ENCODE data around the gene TMEM106A.
"Not testable (repeated sequence)": the region's sequence is repeated elsewhere in the genome, so short reads cannot be mapped to it uniquely, and the experiment has no call there.

TMEM106A gene

GRCh38 chr17:43232021-43232699, 20.5 kb downstream of the TMEM106A start:
- POLR2A ChIA-PET; H3K9me3 ChIP-seq (ENCODE audit: control extremely low read depth in 1 of 5, control insufficient read depth in 4 of 5, insufficient read depth in 2 of 5, low read depth in 1 of 5, low read length in 4 of 5); H3K36me3 ChIP-seq (ENCODE audit: control insufficient read depth in 4 of 4, insufficient read depth in 4 of 4, low read length in 3 of 4); H3K27ac ChIP-seq (ENCODE audit: insufficient read depth in 1 of 2, low read depth in 1 of 2, low read length in 2 of 2, poor library complexity in 1 of 2, severe bottlenecking in 2 of 2); H3K4me1 ChIP-seq (ENCODE audit: control extremely low read depth in 1 of 4, control insufficient read depth in 4 of 4, insufficient read depth in 4 of 4, low read length in 3 of 4); H3K27me3 ChIP-seq (replicated peaks in 2 of 5; ENCODE audit: control insufficient read depth in 4 of 5, insufficient read depth in 5 of 5, low read length in 4 of 5); CTCF ChIA-PET: not testable (repeated sequence)
- peak in 2 of 3 donors; percentile 7 to 9 for DNase-seq
- WGBS (ENCODE audit: insufficient coverage) = 78% methylated on average over 11 of the region's 24 CpGs
- peak overlapping the region in 3 of 7 experiments; percentile 20 to 43 (median 42) for H3K4me3 ChIP-seq (ENCODE audit: control insufficient read depth in 1 of 7, extremely low read depth in 1 of 7, insufficient read depth in 4 of 7, low read depth in 2 of 7, low read length in 6 of 7)

- CTCF ChIA-PET; H3K4me1 ChIP-seq (ENCODE audit: control extremely low read depth in 1 of 4, control insufficient read depth in 4 of 4, insufficient read depth in 4 of 4, low read length in 3 of 4); DNase-seq; H3K9me3 ChIP-seq (ENCODE audit: control extremely low read depth in 1 of 5, control insufficient read depth in 4 of 5, insufficient read depth in 2 of 5, low read depth in 1 of 5, low read length in 4 of 5); H3K4me3 ChIP-seq (ENCODE audit: control insufficient read depth in 1 of 7, extremely low read depth in 1 of 7, insufficient read depth in 4 of 7, low read depth in 2 of 7, low read length in 6 of 7); H3K27me3 ChIP-seq (replicated peaks in 2 of 5; ENCODE audit: control insufficient read depth in 4 of 5, insufficient read depth in 5 of 5, low read length in 4 of 5); POLR2A ChIA-PET; H3K36me3 ChIP-seq (ENCODE audit: control insufficient read depth in 4 of 4, insufficient read depth in 4 of 4, low read length in 3 of 4); H3K27ac ChIP-seq (ENCODE audit: insufficient read depth in 1 of 2, low read depth in 1 of 2, low read length in 2 of 2, poor library complexity in 1 of 2, severe bottlenecking in 2 of 2): not testable (repeated sequence)
- WGBS (ENCODE audit: insufficient coverage) = no CpG with 5 or more reads among the region's 15 CpGs
These were observed 21.6 kb downstream of the TMEM106A start for GRCh38 chr17:43233263-43233662.

- H3K36me3 ChIP-seq (ENCODE audit: control insufficient read depth in 4 of 4, insufficient read depth in 4 of 4, low read length in 3 of 4); H3K4me1 ChIP-seq (ENCODE audit: control extremely low read depth in 1 of 4, control insufficient read depth in 4 of 4, insufficient read depth in 4 of 4, low read length in 3 of 4); DNase-seq; H3K9me3 ChIP-seq (ENCODE audit: control extremely low read depth in 1 of 5, control insufficient read depth in 4 of 5, insufficient read depth in 2 of 5, low read depth in 1 of 5, low read length in 4 of 5); H3K27me3 ChIP-seq (replicated peaks in 2 of 5; ENCODE audit: control insufficient read depth in 4 of 5, insufficient read depth in 5 of 5, low read length in 4 of 5); POLR2A ChIA-PET; H3K4me3 ChIP-seq (ENCODE audit: control insufficient read depth in 1 of 7, extremely low read depth in 1 of 7, insufficient read depth in 4 of 7, low read depth in 2 of 7, low read length in 6 of 7); CTCF ChIA-PET; H3K27ac ChIP-seq (ENCODE audit: insufficient read depth in 1 of 2, low read depth in 1 of 2, low read length in 2 of 2, poor library complexity in 1 of 2, severe bottlenecking in 2 of 2): not testable (repeated sequence)
- WGBS (ENCODE audit: insufficient coverage) = no CpG with 5 or more reads among the region's 31 CpGs
These were observed 22.2 kb downstream of the TMEM106A start, which contains the start of gene RNU2-1 for GRCh38 chr17:43233877-43234276. RNU2-1 (minus strand) TSS chr17:43233977.

- DNase-seq; H3K27ac ChIP-seq (ENCODE audit: insufficient read depth in 1 of 2, low read depth in 1 of 2, low read length in 2 of 2, poor library complexity in 1 of 2, severe bottlenecking in 2 of 2); POLR2A ChIA-PET; H3K4me1 ChIP-seq (ENCODE audit: control extremely low read depth in 1 of 4, control insufficient read depth in 4 of 4, insufficient read depth in 4 of 4, low read length in 3 of 4); H3K4me3 ChIP-seq (ENCODE audit: control insufficient read depth in 1 of 7, extremely low read depth in 1 of 7, insufficient read depth in 4 of 7, low read depth in 2 of 7, low read length in 6 of 7); H3K27me3 ChIP-seq (replicated peaks in 2 of 5; ENCODE audit: control insufficient read depth in 4 of 5, insufficient read depth in 5 of 5, low read length in 4 of 5); CTCF ChIA-PET; H3K36me3 ChIP-seq (ENCODE audit: control insufficient read depth in 4 of 4, insufficient read depth in 4 of 4, low read length in 3 of 4); H3K9me3 ChIP-seq (ENCODE audit: control extremely low read depth in 1 of 5, control insufficient read depth in 4 of 5, insufficient read depth in 2 of 5, low read depth in 1 of 5, low read length in 4 of 5): not testable (repeated sequence)
- WGBS (ENCODE audit: insufficient coverage) = no CpG with 5 or more reads among the region's 26 CpGs
These were observed 27.9 kb downstream of the TMEM106A start for GRCh38 chr17:43239597-43239996.

- not testable (repeated sequence) for DNase-seq; H3K4me1 ChIP-seq (ENCODE audit: control extremely low read depth in 1 of 4, control insufficient read depth in 4 of 4, insufficient read depth in 4 of 4, low read length in 3 of 4); H3K9me3 ChIP-seq (ENCODE audit: control extremely low read depth in 1 of 5, control insufficient read depth in 4 of 5, insufficient read depth in 2 of 5, low read depth in 1 of 5, low read length in 4 of 5)
These were observed 29.1 kb downstream of the TMEM106A start for GRCh38 chr17:43240596-43241352.

GRCh38 chr17:43246456-43246855, 34.8 kb downstream of the TMEM106A start:
- POLR2A ChIA-PET; DNase-seq; H3K27me3 ChIP-seq (replicated peaks in 2 of 5; ENCODE audit: control insufficient read depth in 4 of 5, insufficient read depth in 5 of 5, low read length in 4 of 5); H3K4me1 ChIP-seq (ENCODE audit: control extremely low read depth in 1 of 4, control insufficient read depth in 4 of 4, insufficient read depth in 4 of 4, low read length in 3 of 4); H3K27ac ChIP-seq (ENCODE audit: insufficient read depth in 1 of 2, low read depth in 1 of 2, low read length in 2 of 2, poor library complexity in 1 of 2, severe bottlenecking in 2 of 2); CTCF ChIA-PET; H3K9me3 ChIP-seq (ENCODE audit: control extremely low read depth in 1 of 5, control insufficient read depth in 4 of 5, insufficient read depth in 2 of 5, low read depth in 1 of 5, low read length in 4 of 5); H3K36me3 ChIP-seq (ENCODE audit: control insufficient read depth in 4 of 4, insufficient read depth in 4 of 4, low read length in 3 of 4): not testable (repeated sequence)
- peak overlapping the region in 1 of 7 experiments; percentile 47 for H3K4me3 ChIP-seq (ENCODE audit: control insufficient read depth in 1 of 7, extremely low read depth in 1 of 7, insufficient read depth in 4 of 7, low read depth in 2 of 7, low read length in 6 of 7)
- WGBS (ENCODE audit: insufficient coverage) = no CpG with 5 or more reads among the region's 23 CpGs

More at GRCh38 chr17:43240596-43241352, 29.1 kb downstream of the TMEM106A start:
- CTCF ChIA-PET; H3K27me3 ChIP-seq (replicated peaks in 2 of 5; ENCODE audit: control insufficient read depth in 4 of 5, insufficient read depth in 5 of 5, low read length in 4 of 5); H3K4me3 ChIP-seq (ENCODE audit: control insufficient read depth in 1 of 7, extremely low read depth in 1 of 7, insufficient read depth in 4 of 7, low read depth in 2 of 7, low read length in 6 of 7); POLR2A ChIA-PET; H3K36me3 ChIP-seq (ENCODE audit: control insufficient read depth in 4 of 4, insufficient read depth in 4 of 4, low read length in 3 of 4); H3K27ac ChIP-seq (ENCODE audit: insufficient read depth in 1 of 2, low read depth in 1 of 2, low read length in 2 of 2, poor library complexity in 1 of 2, severe bottlenecking in 2 of 2): not testable (repeated sequence)
- no CpG with 5 or more reads among the region's 34 CpGs for WGBS (ENCODE audit: insufficient coverage)
